Astrocyte (in vitro differentiated cells and primary cell): ENCODE measurements around the gene WDR20. TPM values are rescaled to one million over a fixed set of nuclear protein-coding genes. Genes with fewer than 3 reads are reported as not detected.

Source experiments
- DNase-seq: peaks from one replicate; pipeline ENCODE4 v3.0.0-alpha.2; 2010; ENCODE audit warnings: low read depth
- FAIRE-seq: peaks from 2 replicates; lab custom pipeline; 2011; peaks lifted over from hg19 to GRCh38; lab: Jason Lieb, UNC
- H2AFZ ChIP-seq: 2 replicates; pipeline ENCODE4 v1.6.0; 2012; ENCODE audit warnings: low read depth, low read length, inconsistent platforms
- H3K27ac ChIP-seq: 2 replicates; pipeline ENCODE4 v1.5.1; 2011; ENCODE audit warnings: low read depth, low read length, inconsistent platforms
- H3K27me3 ChIP-seq: 2 replicates; pipeline ENCODE4 v1.6.0; 2011; ENCODE audit warnings: low read length, inconsistent platforms; ENCODE audit not compliant: insufficient read depth
- H3K36me3 ChIP-seq: 2 replicates; pipeline ENCODE4 v1.5.1; 2011; ENCODE audit warnings: low read length, inconsistent platforms; ENCODE audit not compliant: insufficient read depth
- H3K4me1 ChIP-seq: 2 replicates; pipeline ENCODE4 v1.5.1; 2011; ENCODE audit warnings: low read length, inconsistent platforms; ENCODE audit not compliant: insufficient read depth
- H3K4me2 ChIP-seq: 2 replicates; pipeline ENCODE4 v1.6.0; 2012; ENCODE audit warnings: low read length, inconsistent platforms
- H3K4me3 ChIP-seq: 2 replicates; pipeline ENCODE4 v1.5.1; 2011; ENCODE audit warnings: low read depth, mild to moderate bottlenecking, low read length, inconsistent platforms; ENCODE audit not compliant: insufficient read depth
- H3K79me2 ChIP-seq: 2 replicates; pipeline ENCODE4 v1.6.0; 2012; ENCODE audit warnings: mild to moderate bottlenecking, low read length, inconsistent platforms; ENCODE audit not compliant: insufficient read depth
- H3K9ac ChIP-seq: 2 replicates; pipeline ENCODE4 v1.6.0; 2012; ENCODE audit warnings: mild to moderate bottlenecking, low read length, inconsistent platforms
- H3K9me3 ChIP-seq: 2 replicates; pipeline ENCODE4 v1.5.1; 2012; ENCODE audit warnings: low read depth, mild to moderate bottlenecking, low read length, inconsistent platforms; ENCODE audit not compliant: insufficient read depth
- H4K20me1 ChIP-seq: 2 replicates; pipeline ENCODE4 v1.6.0; 2012; ENCODE audit warnings: low read length, inconsistent platforms; ENCODE audit not compliant: insufficient read depth
- H3K27ac Mint-ChIP-seq: one replicate; pipeline ENCODE4 v1.8.0; 2021; ENCODE audit warnings: mild to moderate bottlenecking, mixed read lengths; ENCODE audit not compliant: unreplicated experiment
- H3K27me3 Mint-ChIP-seq: one replicate; pipeline ENCODE4 v1.8.0; 2021; ENCODE audit warnings: low read depth, mixed read lengths; ENCODE audit not compliant: unreplicated experiment
- H3K36me3 Mint-ChIP-seq: one replicate; pipeline ENCODE4 v1.8.0; 2021; ENCODE audit warnings: low read depth, mixed read lengths; ENCODE audit not compliant: unreplicated experiment
- H3K4me1 Mint-ChIP-seq: one replicate; pipeline ENCODE4 v1.8.0; 2021; ENCODE audit warnings: low read depth, mixed read lengths; ENCODE audit not compliant: unreplicated experiment
- H3K4me3 Mint-ChIP-seq: one replicate; pipeline ENCODE4 v1.8.0; 2021; ENCODE audit warnings: mild to moderate bottlenecking, moderate library complexity, mixed read lengths; ENCODE audit not compliant: unreplicated experiment
- H3K9me3 Mint-ChIP-seq: one replicate; pipeline ENCODE4 v1.8.0; 2021; ENCODE audit warnings: mild to moderate bottlenecking, mixed read lengths; ENCODE audit not compliant: unreplicated experiment
- CTCF ChIP-seq: IDR thresholded peaks from 2 replicates; pipeline ENCODE4 v1.5.1; 2011; ENCODE audit warnings: low read depth, mild to moderate bottlenecking, inconsistent platforms, low read length, moderate library complexity; ENCODE audit not compliant: insufficient read depth
- EZH2 ChIP-seq: IDR thresholded peaks from 2 replicates; pipeline ENCODE4 v1.6.1; 2012; ENCODE audit warnings: mild to moderate bottlenecking, low read length, inconsistent platforms; ENCODE audit not compliant: insufficient read depth
- total RNA-seq: library from RNA; stranded (reverse); gene quantifications from 2 replicates; pipeline ENCODE4 v1.2.1, GENCODE V29; 2021

The WDR20 gene
- total RNA-seq, 1 donor from 2014 or later, result 23.6 TPM

DNA sequence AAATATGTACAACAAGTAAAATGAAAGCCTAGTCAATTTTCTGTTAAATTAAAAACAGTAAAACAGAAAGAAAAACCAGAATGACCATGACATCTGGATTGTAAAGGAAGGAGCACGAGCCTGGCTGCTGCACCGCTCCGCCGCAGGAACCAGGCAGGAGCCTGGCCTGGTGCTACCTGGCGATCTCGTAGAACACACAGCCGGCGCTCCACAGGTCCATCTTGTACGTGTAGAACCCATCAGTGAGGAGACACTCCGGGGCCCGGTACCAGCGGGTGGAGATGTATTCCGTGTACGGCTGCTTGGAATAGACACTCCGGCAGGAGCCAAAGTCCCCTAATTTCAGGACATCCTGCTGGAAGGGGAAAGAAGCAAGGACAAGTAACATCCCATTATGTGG, 110.9 kb downstream of the WDR20 start:
- Mint-ChIP-seq H3K4me1 (peaks cover 1% of the 10 kb centered on the region), H3K27me3 (peaks cover 2% of the 10 kb centered on the region), H3K27ac (no peak overlapping the region), H3K36me3 (no peaks in the 10 kb centered on the region), H3K4me3 (no peak overlapping the region), H3K9me3 (no peaks in the 10 kb centered on the region)
- no peak for TF ChIP-seq EZH2
- no peak for TF ChIP-seq CTCF
- Histone ChIP-seq H3K27ac (no peak overlapping the region), H2AFZ (no peak overlapping the region), H3K9me3 (no peaks in the 10 kb centered on the region), H4K20me1 (no peaks in the 10 kb centered on the region), H3K4me3 (no peak overlapping the region), H3K9ac (no peak overlapping the region), H3K4me1 (peaks cover 15% of the 10 kb centered on the region), H3K27me3 (no peaks in the 10 kb centered on the region), H3K4me2 (no peak overlapping the region), H3K79me2 (no peaks in the 10 kb centered on the region), H3K36me3 (peaks cover 5% of the 10 kb centered on the region)
- FAIRE-seq, result no peak
- DNase-seq, result no peak

DNA sequence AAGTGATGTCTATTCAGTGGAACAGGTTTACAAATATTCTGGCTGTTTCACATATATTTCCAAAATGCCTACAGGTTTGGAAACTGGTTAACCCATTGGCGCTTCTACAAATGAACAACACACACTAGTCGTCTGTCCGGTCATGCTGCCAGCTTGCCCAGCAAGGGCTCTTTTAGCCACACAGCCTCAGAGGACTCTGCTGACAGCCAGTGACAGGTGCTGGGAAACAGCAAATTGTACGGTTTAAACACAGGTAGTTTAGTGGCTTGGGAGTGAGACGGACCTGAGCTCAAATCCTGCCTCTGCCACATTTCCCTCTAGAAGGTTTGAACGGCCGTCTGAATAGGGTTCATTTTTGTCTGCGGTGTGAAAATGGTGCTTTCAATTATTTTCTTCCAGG, 111.5 kb downstream of the WDR20 start:
- no peaks in the 10 kb centered on the region for H3K9me3 ChIP-seq
- H4K20me1 ChIP-seq, result no peaks in the 10 kb centered on the region
- H3K36me3 ChIP-seq, result peaks cover 5% of the 10 kb centered on the region
- H3K4me3 Mint-ChIP-seq, result no peak overlapping the region
- TF ChIP-seq CTCF, result no peak
- no peak for TF ChIP-seq EZH2
- H2AFZ ChIP-seq, result no peak overlapping the region
- no peak overlapping the region for H3K4me2 ChIP-seq
- H3K4me1 ChIP-seq, result peaks cover 15% of the 10 kb centered on the region
- peaks cover 1% of the 10 kb centered on the region for H3K4me1 Mint-ChIP-seq
- peaks cover 2% of the 10 kb centered on the region for H3K27me3 Mint-ChIP-seq
- no peak overlapping the region for H3K27ac ChIP-seq
- no peaks in the 10 kb centered on the region for H3K9me3 Mint-ChIP-seq
- H3K9ac ChIP-seq, result no peak overlapping the region
- H3K27ac Mint-ChIP-seq, result no peak overlapping the region
- no peaks in the 10 kb centered on the region for H3K36me3 Mint-ChIP-seq
- H3K27me3 ChIP-seq, result no peaks in the 10 kb centered on the region
- FAIRE-seq (no peak), DNase-seq (no peak)
- no peaks in the 10 kb centered on the region for H3K79me2 ChIP-seq
- no peak overlapping the region for H3K4me3 ChIP-seq

GRCh38 chr14:102252834-102253801, 113.4 kb downstream of the WDR20 start:
- H3K27ac ChIP-seq, result no peak overlapping the region
- H2AFZ ChIP-seq, result no peak overlapping the region
- Mint-ChIP-seq H3K27me3 (peaks cover 2% of the 10 kb centered on the region), H3K27ac (no peak overlapping the region), H3K36me3 (no peaks in the 10 kb centered on the region), H3K4me3 (no peak overlapping the region), H3K4me1 (peaks cover 1% of the 10 kb centered on the region), H3K9me3 (no peaks in the 10 kb centered on the region)
- no peak overlapping the region for H3K4me2 ChIP-seq
- H3K9ac ChIP-seq, result no peak overlapping the region
- H3K4me1 ChIP-seq, result peaks cover 19% of the 10 kb centered on the region
- FAIRE-seq, result no peak
- H4K20me1 ChIP-seq, result no peaks in the 10 kb centered on the region
- DNase-seq, result no peak
- peaks cover 5% of the 10 kb centered on the region for H3K36me3 ChIP-seq
- no peaks in the 10 kb centered on the region for H3K79me2 ChIP-seq
- H3K4me3 ChIP-seq, result no peak overlapping the region
- no peaks in the 10 kb centered on the region for H3K9me3 ChIP-seq
- no peaks in the 10 kb centered on the region for H3K27me3 ChIP-seq
- TF ChIP-seq CTCF, result no peak
